ENCODE measurements around the gene CRYBG1. TPM values are rescaled to one million over a fixed set of nuclear protein-coding genes. Genes with fewer than 3 reads are reported as not detected.

The CRYBG1 gene
- total RNA-seq, 1 donor from 2014 or later, result 27.9 TPM

DNA sequence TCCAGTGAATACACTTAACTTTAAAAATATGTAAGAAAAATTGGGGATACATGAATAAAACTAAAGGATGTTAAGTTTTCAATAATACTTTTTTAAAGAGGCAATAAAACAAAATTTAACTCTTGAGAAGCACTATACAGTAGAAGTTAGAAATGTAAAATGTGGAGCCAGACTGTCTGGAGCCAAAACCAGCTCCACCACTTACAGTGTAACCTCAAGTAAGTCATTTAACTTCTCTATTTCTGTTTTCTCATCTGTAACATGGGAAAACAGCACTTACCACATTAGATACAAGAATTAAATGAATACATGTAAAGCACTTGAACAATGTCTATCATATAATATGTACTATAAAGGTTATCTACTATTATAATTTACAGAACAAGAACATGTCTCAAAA lies 41.7 kb upstream of the CRYBG1 start:
- Histone ChIP-seq H3K9me3 (no peaks in the 10 kb centered on the region), H3K4me1 (peaks cover 29% of the 10 kb centered on the region), H3K36me3 (peaks cover 22% of the 10 kb centered on the region), H3K27ac (no peak overlapping the region), H3K4me3 (no peak overlapping the region), H3K27me3 (ENCODE audit: low read depth) (no peaks in the 10 kb centered on the region)
- DNase-seq, result no peak
- ATAC-seq, result no peak
- intact Hi-C loops (cut with DNase I), result no loop called here
- TF ChIP-seq, protein P1, sequence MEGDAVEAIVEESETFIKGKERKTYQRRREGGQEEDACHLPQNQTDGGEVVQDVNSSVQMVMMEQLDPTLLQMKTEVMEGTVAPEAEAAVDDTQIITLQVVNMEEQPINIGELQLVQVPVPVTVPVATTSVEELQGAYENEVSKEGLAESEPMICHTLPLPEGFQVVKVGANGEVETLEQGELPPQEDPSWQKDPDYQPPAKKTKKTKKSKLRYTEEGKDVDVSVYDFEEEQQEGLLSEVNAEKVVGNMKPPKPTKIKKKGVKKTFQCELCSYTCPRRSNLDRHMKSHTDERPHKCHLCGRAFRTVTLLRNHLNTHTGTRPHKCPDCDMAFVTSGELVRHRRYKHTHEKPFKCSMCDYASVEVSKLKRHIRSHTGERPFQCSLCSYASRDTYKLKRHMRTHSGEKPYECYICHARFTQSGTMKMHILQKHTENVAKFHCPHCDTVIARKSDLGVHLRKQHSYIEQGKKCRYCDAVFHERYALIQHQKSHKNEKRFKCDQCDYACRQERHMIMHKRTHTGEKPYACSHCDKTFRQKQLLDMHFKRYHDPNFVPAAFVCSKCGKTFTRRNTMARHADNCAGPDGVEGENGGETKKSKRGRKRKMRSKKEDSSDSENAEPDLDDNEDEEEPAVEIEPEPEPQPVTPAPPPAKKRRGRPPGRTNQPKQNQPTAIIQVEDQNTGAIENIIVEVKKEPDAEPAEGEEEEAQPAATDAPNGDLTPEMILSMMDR (IDR thresholded peaks at IDR 0.05), result no peak

GRCh38 chr6:106321940-106322339 lies 38.6 kb upstream of the CRYBG1 start:
- Histone ChIP-seq H3K9me3 (no peaks in the 10 kb centered on the region), H3K36me3 (no peaks in the 10 kb centered on the region), H3K4me3 (no peak overlapping the region), H3K27me3 (ENCODE audit: low read depth) (no peaks in the 10 kb centered on the region), H3K27ac (no peak overlapping the region), H3K4me1 (peaks cover 39% of the 10 kb centered on the region)
- ATAC-seq (no peak), DNase-seq (no peak)
- TF ChIP-seq, protein P1 (IDR thresholded peaks at IDR 0.05), result no peak
- intact Hi-C loops (cut with DNase I), result no loop called here

GRCh38 chr6:106324726-106325335 lies 35.7 kb upstream of the CRYBG1 start:
- Histone ChIP-seq H3K4me3 (peak overlapping the region; percentile 86), H3K27me3 (ENCODE audit: low read depth) (no peaks in the 10 kb centered on the region), H3K27ac (peak overlapping the region; percentile 95), H3K4me1 (peaks cover 23% of the 10 kb centered on the region), H3K9me3 (no peaks in the 10 kb centered on the region), H3K36me3 (no peaks in the 10 kb centered on the region)
- TF ChIP-seq, protein P1 (IDR thresholded peaks at IDR 0.05), result no peak
- intact Hi-C loops (cut with DNase I), result no loop called here
- DNase-seq (no peak), ATAC-seq (peak in 1 of 2 donors; percentile 31)

GRCh38 chr6:106325336-106326178 lies 35.0 kb upstream of the CRYBG1 start, which contains the start of gene ATG5:
TSS of gene ATG5 (minus strand) at chr6:106325760. CDS start at chr6:106316208, 9,552 bp downstream.
- TF ChIP-seq, protein P1 (IDR thresholded peaks at IDR 0.05), result no peak
- DNase-seq (peak; percentile 100), ATAC-seq (peak; percentile 97 to 98)

DNA sequence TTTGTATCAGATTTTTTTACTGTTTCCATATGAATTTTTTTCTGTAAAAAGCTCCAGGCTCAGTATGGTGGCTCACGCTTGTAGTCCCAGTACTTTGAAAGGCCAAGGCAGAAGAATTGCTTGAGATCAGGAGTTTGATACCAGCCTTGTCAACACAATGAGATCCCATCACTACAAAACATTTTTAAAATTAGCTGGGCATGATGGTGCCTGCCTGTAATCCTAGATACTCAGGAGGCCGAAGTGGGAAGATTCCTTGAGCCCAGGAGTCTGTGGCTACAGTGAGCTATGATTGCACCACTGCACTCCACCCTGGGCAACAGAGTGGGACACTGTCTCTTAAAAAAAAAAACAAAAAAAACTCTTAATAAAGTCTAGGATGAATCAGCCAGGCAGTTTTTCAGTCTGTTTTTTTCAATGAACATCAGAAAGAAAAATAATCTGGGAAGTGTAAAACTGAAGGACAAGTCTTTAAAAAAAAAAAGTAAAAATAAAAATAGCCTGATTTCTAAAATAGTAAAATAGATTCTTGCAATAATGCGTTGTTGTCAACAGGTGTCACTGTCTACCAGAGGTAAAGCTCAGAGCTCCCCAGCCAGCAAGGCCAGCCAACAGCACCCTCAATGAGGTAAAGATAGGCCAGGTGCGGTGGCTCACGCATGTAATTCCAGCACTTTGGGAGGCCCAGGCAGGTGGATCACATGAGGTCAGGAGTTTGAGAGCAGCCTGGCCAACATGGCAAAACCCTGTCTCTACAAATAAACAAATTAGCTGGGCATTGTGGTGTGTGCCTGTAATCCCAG lies 25.7 kb upstream of the CRYBG1 start:
- intact Hi-C loops (cut with DNase I), result no loop called here
- Histone ChIP-seq H3K27ac (no peak overlapping the region), H3K4me1 (peaks cover 6% of the 10 kb centered on the region), H3K9me3 (no peaks in the 10 kb centered on the region), H3K4me3 (no peak overlapping the region), H3K27me3 (ENCODE audit: low read depth) (no peaks in the 10 kb centered on the region), H3K36me3 (no peaks in the 10 kb centered on the region)
- TF ChIP-seq, protein P1 (IDR thresholded peaks at IDR 0.05), result peak; percentile 63
- peak; percentile 77 to 86 for ATAC-seq
- DNase-seq, result peak; percentile 61

More at GRCh38 chr6:106325336-106326178, 35.0 kb upstream of the CRYBG1 start, which contains the start of gene ATG5:
- Histone ChIP-seq H3K27me3 (ENCODE audit: low read depth) (no peaks in the 10 kb centered on the region), H3K9me3 (no peaks in the 10 kb centered on the region), H3K4me1 (peaks cover 23% of the 10 kb centered on the region), H3K4me3 (peak within 1 kb of the TSS; percentile 86), H3K27ac (peak within 1 kb of the TSS; percentile 95), H3K36me3 (no peaks in the 10 kb centered on the region)
- intact Hi-C loops (cut with DNase I), result no loop called here

All from lower lobe of right lung (tissue), 2 donors.